Measurements from ENCODE around the gene FOXP1.

The FOXP1 gene

GRCh38 chr3:71290301-71290700, 293.2 kb downstream of the FOXP1 start:
- DNase-seq = no peak

GRCh38 chr3:71288269-71288930, 295.1 kb downstream of the FOXP1 start:
- no peak for DNase-seq

- DNase-seq = no peak
Measured at GRCh38 chr3:71285086-71285485, 298.4 kb downstream of the FOXP1 start.

GRCh38 chr3:71282976-71283375, 300.6 kb downstream of the FOXP1 start:
- no peak for DNase-seq

GRCh38 chr3:71281280-71281679, 302.2 kb downstream of the FOXP1 start:
- no peak for DNase-seq

- DNase-seq = peak; percentile 13
Measured at GRCh38 chr3:71277341-71277740, 306.2 kb downstream of the FOXP1 start.

- no peak for DNase-seq
Measured at GRCh38 chr3:71276531-71276930, 307.0 kb downstream of the FOXP1 start.

GRCh38 chr3:71273453-71273852, 310.1 kb downstream of the FOXP1 start:
- DNase-seq = no peak

- no peak for DNase-seq
Measured at GRCh38 chr3:71271596-71271995, 311.9 kb downstream of the FOXP1 start.

GRCh38 chr3:71269906-71270305, 313.6 kb downstream of the FOXP1 start:
- DNase-seq = no peak

GRCh38 chr3:71268462-71268999, 315.0 kb downstream of the FOXP1 start:
- no peak for DNase-seq

GRCh38 chr3:71266875-71267274, 316.7 kb downstream of the FOXP1 start:
- no peak for DNase-seq

- no peak for DNase-seq
Measured at GRCh38 chr3:71265365-71265915, 318.1 kb downstream of the FOXP1 start.

- DNase-seq = no peak
Measured at GRCh38 chr3:71264840-71265239, 318.7 kb downstream of the FOXP1 start.

- no peak for DNase-seq
Measured at GRCh38 chr3:71262364-71263265, 320.9 kb downstream of the FOXP1 start.

- no peak for DNase-seq
Measured at GRCh38 chr3:71260782-71261181, 322.7 kb downstream of the FOXP1 start.

GRCh38 chr3:71258526-71258925, 325.0 kb downstream of the FOXP1 start:
- no peak for DNase-seq

GRCh38 chr3:71258116-71258515, 325.4 kb downstream of the FOXP1 start:
- no peak for DNase-seq

- no peak for DNase-seq
Measured at GRCh38 chr3:71255498-71255897, 328.0 kb downstream of the FOXP1 start.

- no peak for DNase-seq
Measured at GRCh38 chr3:71254281-71255057, 329.1 kb downstream of the FOXP1 start.

GRCh38 chr3:71253169-71253568, 330.4 kb downstream of the FOXP1 start:
- no peak for DNase-seq

- no peak for DNase-seq
Measured at GRCh38 chr3:71252466-71252865, 331.1 kb downstream of the FOXP1 start.

Data from inflammatory macrophage treated with lipopolysaccharide for 4 hours (primary cell).